GM12872 (cell line): Measurements from ENCODE around the gene GTPBP1.

Source experiments
- CTCF ChIP-seq: IDR thresholded peaks from 3 replicates; pipeline ENCODE4 v1.5.1; 2011; ENCODE audit warnings: low read depth, mild to moderate bottlenecking, low read length, moderate library complexity; ENCODE audit not compliant: insufficient read depth

Gene GTPBP1

DNA sequence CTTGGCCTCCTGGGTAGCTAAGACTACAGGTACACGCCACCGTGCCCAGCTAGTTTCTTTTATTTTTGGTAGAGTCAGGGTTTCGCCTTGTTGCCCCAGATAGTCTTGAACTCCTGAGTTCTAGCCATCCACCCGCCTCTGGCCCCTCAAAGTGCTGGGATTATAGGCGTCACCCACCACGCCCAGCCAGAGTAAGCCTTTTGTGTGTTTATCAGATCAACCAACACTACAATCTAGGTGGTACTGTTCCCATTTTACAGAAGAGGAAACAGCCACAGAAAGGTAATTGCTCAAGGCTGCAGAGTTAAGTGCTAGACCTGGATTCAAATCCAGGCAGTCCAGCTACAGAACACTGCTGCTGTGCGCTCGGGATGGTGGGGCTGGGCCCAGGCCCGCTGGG lies 20.8 kb upstream of the GTPBP1 start:
- TF ChIP-seq CTCF = no peak

- TF ChIP-seq CTCF = no peak
Measured at GRCh38 chr22:38685761-38686160, 20.0 kb upstream of the GTPBP1 start.

- no peak for TF ChIP-seq CTCF
Measured at GRCh38 chr22:38689651-38690050, 16.1 kb upstream of the GTPBP1 start.

- TF ChIP-seq CTCF = no peak
Measured at GRCh38 chr22:38694049-38694448, 11.7 kb upstream of the GTPBP1 start.

GRCh38 chr22:38694940-38695339 lies 10.8 kb upstream of the GTPBP1 start:
- no peak for TF ChIP-seq CTCF

- TF ChIP-seq CTCF = no peak
Measured at GRCh38 chr22:38696606-38697424, 8.9 kb upstream of the GTPBP1 start.

DNA sequence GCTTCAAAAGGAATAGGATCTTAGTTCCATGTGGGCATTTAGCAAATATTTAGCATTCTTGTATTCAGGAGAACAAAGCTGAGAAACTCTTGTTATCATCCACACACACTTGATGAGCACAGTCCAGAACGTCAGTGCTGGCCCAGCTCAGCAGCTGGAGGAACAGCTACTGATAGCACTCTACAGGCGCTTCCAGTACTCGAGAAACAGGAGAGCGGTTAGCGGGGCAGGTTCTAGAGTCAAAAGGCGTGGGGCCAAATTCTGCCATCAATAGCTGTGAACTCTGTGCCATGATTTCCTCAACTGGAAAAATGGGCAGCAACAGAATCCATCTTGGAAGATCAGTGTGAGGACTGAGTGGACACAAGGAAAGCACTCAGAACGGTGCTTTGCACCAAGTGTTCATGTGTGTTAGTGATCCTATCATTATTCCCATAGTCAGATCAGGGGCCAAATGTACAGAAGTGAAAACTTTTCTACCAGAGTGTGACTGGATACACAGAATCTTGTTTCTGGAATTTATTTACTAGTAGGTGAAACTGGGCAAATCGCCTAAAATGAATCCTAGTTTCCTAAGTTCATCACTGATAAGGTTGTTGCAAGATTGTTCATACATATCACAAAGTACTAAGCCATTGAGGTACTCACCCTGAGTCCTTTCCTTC lies 8.2 kb upstream of the GTPBP1 start:
- no peak for TF ChIP-seq CTCF
